ENCODE data around the gene ACSS1. TPM values are rescaled to one million over a fixed set of nuclear protein-coding genes. Genes with fewer than 3 reads are reported as not detected.

Gene ACSS1
- total RNA-seq, 2 experiments from 2014 or later = 40.9 to 42.5 TPM

DNA sequence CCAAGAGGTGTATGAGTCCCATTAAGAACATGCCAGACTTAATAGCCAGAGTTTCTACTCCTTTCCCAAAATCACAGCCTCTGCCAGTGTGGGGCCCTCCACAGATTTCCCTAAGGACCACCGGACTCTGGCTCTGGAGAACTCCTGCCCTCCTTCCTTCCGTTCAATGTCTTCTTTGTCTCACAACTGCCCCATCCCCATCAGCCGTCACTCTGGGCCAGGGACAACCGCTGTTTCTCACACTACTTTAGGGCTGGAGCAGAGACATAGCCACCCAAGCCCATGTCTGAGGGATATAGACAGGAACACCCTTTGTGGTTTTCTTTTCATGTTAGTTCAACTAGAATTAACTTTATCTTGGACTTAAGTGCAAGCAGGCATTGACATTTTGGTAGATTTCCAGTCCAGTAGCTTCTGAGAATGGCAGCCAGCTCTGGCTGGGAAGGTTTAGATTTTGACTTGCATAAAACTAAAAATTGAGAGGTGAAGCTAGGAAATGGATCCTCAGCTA lies 6.7 kb upstream of the ACSS1 start:
- Mint-ChIP-seq H3K4me1 (ENCODE audit: low read depth) (peaks cover 8% of the 10 kb centered on the region), H3K9me3 (ENCODE audit: insufficient read depth) (no peaks in the 10 kb centered on the region), H3K27ac (no peak overlapping the region), H3K27me3 (ENCODE audit: low read depth) (peaks cover 43% of the 10 kb centered on the region), H3K36me3 (ENCODE audit: low read depth) (no peaks in the 10 kb centered on the region), H3K4me3 (no peak overlapping the region)
- CTCF ChIA-PET = interaction anchor here (1.1 to 11.2 kb wide), 12 partner anchors 10 to 134 kb away, joined by 4 to 191 read pairs (median 7); partner anchors contain the start of gene APMAP
- POLR2A ChIA-PET = interaction anchor here (1.0 kb wide), 1 partner anchor 71 kb away, joined by 3 read pairs; no protein-coding TSS in a partner anchor
- no peak for DNase-seq
- ATAC-seq = no peak

DNA sequence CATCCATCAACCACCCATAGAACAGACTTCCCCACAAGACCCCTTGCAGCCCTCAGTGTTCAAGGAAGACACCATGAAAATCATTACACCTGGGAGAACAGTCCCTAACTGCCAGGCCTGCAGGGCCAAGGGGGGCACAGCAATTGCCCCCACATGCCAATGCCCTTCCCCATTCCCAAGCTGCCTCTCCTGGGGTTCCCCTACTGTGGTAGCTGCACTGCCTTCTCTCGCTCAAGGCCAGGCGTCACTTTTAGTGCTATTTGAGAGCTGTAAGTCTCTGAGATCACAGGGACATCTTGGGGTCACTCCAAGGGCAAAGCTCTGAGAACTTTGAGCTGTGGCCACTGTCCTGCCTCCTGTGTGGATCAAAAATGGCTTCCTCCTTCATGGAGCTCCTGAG lies 6.0 kb upstream of the ACSS1 start:
- ChIA-PET POLR2A (interaction anchor here (1.0 kb wide), 1 partner anchor 71 kb away, joined by 3 read pairs; no protein-coding TSS in a partner anchor), CTCF (interaction anchor here (1.6 to 11.2 kb wide), 8 partner anchors 10 to 132 kb away, joined by 5 to 191 read pairs (median 11); partner anchors contain the start of gene APMAP)
- H3K4me1 Mint-ChIP-seq (ENCODE audit: low read depth) = peaks cover 13% of the 10 kb centered on the region
- ATAC-seq (no peak), DNase-seq (no peak)
- H3K27ac Mint-ChIP-seq = no peak overlapping the region
- no peaks in the 10 kb centered on the region for H3K9me3 Mint-ChIP-seq (ENCODE audit: insufficient read depth)
- no peak overlapping the region for H3K4me3 Mint-ChIP-seq
- H3K27me3 Mint-ChIP-seq (ENCODE audit: low read depth) = peaks cover 36% of the 10 kb centered on the region
- H3K36me3 Mint-ChIP-seq (ENCODE audit: low read depth) = no peaks in the 10 kb centered on the region

DNA sequence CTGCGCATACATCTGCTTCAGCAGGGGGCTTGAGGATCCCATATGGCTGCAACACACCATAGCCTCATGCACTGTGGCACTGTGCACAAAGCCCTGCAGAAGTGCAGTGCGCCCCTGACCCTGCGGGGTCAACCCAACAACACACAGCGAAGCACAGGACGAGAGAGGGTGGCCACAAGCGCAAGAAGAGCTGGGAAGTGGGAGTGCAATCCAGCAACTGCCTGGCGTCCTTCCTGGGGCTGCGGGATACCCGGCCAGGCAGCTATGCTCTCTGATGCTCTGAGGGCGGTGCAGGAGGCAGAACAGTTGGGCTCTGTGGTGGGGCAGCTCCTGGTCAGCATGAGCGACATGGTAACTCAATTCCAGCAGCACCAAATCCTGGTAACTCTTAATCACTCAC lies 5.6 kb upstream of the ACSS1 start:
- H3K4me1 Mint-ChIP-seq (ENCODE audit: low read depth) = peaks cover 17% of the 10 kb centered on the region
- ChIA-PET CTCF (interaction anchor here (0.6 to 11.2 kb wide), 6 partner anchors 31 to 466 kb away, joined by 3 to 191 read pairs (median 10); partner anchors contain the start of gene APMAP), POLR2A (no interaction called here)
- no peaks in the 10 kb centered on the region for H3K9me3 Mint-ChIP-seq (ENCODE audit: insufficient read depth)
- DNase-seq (no peak), ATAC-seq (no peak)
- no peak overlapping the region for H3K27ac Mint-ChIP-seq
- H3K36me3 Mint-ChIP-seq (ENCODE audit: low read depth) = no peaks in the 10 kb centered on the region
- H3K27me3 Mint-ChIP-seq (ENCODE audit: low read depth) = peaks cover 34% of the 10 kb centered on the region
- no peak overlapping the region for H3K4me3 Mint-ChIP-seq

DNA sequence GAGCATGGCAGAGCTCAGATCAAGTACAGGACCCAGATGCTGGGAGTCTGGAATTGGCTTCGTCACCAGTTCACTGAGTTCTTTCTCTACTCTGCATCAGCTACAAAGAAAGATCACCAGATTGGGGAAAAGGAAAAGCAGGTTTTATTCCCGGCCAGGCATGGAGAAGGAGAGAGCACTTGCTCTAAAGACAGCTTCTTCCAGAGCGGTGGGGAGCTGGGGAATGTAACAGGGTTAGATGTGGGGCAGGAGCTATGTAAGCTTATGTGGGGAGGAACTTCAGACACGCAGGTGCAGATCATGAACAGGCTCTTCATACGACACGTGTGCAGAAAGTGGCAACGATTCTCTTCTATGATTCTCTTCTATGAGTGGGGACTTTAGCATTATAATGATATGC lies 4.9 kb upstream of the ACSS1 start:
- CTCF ChIA-PET = interaction anchor here (0.7 to 11.2 kb wide), 4 partner anchors 9 to 184 kb away, joined by 3 to 191 read pairs (median 5); partner anchors contain the start of gene APMAP
- H3K36me3 Mint-ChIP-seq (ENCODE audit: low read depth) = no peaks in the 10 kb centered on the region
- POLR2A ChIA-PET = interaction anchor here (1.1 kb wide), 1 partner anchor 69 kb away, joined by 4 read pairs; no protein-coding TSS in a partner anchor
- H3K27ac Mint-ChIP-seq = no peak overlapping the region
- DNase-seq (no peak), ATAC-seq (no peak)
- H3K4me1 Mint-ChIP-seq (ENCODE audit: low read depth) = peaks cover 18% of the 10 kb centered on the region
- H3K9me3 Mint-ChIP-seq (ENCODE audit: insufficient read depth) = no peaks in the 10 kb centered on the region
- H3K27me3 Mint-ChIP-seq (ENCODE audit: low read depth) = peaks cover 31% of the 10 kb centered on the region
- no peak overlapping the region for H3K4me3 Mint-ChIP-seq

DNA sequence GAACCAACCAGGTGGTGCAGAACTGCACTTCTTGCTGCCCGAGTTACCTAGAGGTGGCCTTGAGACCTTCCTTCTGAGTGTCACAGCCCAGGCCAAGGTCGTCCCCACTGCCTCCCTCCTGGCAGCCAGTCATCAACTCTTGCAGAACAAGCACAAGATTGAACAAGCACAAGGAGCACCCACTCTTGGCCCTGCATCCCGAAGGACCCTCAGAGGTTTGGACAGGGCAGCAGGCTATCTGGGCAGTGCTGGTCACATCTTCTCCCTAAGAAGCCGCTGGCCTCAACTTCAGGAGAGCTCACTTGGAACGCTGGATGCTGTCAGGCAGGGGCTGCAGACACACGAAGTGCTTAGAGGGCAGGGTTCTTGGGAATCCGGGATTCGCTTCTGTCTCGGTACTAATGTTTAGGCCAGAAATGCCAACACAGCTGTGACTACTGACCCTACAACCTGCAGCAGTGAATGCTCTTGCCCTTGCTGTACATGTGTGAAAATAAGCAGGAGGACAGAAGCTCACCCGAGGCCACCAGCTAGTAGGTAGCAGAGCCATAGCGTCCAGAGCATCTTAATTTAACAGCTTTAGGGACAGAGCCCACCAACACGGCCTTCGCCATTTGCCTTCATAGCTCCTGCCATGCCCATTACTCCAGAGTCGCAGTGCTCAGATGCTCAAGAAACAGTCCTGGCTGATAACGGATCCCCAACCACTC lies 4.0 kb upstream of the ACSS1 start:
- ChIA-PET POLR2A (interaction anchor here (1.1 kb wide), 1 partner anchor 68 kb away, joined by 4 read pairs; no protein-coding TSS in a partner anchor), CTCF (interaction anchor here (1.0 to 11.2 kb wide), 3 partner anchors 8 to 68 kb away, joined by 3 to 191 read pairs (median 7); partner anchors contain the start of gene APMAP)
- H3K4me1 Mint-ChIP-seq (ENCODE audit: low read depth) = peaks cover 18% of the 10 kb centered on the region
- no peak for DNase-seq
- H3K27ac Mint-ChIP-seq = no peak overlapping the region
- H3K36me3 Mint-ChIP-seq (ENCODE audit: low read depth) = no peaks in the 10 kb centered on the region
- ATAC-seq = no peak
- H3K9me3 Mint-ChIP-seq (ENCODE audit: insufficient read depth) = no peaks in the 10 kb centered on the region
- H3K4me3 Mint-ChIP-seq = no peak overlapping the region
- peaks cover 31% of the 10 kb centered on the region for H3K27me3 Mint-ChIP-seq (ENCODE audit: low read depth)

DNA sequence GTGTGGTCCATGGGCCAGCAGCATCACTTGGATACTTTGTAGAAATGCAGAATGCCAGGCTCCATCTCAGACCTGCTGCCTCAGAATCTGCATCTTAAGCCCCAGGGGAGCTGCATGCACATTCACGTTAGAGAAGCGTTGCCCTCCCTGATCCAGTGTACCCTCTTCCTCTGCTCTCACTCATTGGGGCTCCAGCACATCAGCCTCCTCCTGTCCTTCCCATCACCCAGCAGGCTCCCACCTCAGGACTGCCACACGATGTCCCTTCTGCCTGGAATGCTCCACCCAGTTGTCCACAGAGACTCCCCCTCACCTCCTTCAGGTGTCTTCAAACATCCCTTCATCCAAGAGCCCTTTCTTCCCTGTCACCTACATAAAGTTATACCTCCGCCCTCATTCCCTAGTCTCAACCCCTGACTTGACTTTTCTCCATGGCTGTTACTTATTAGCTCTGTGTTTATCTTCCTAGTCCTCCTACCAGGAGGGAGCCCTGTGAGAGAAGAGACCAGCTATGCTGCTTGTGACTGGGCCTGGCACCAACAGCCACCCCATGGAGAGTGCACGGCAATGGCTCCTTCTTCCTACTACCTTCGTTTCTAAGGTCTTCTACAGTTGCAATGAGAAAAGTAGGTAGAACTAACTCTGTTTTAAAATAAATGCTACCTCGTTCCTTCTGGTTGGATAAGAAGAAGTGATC lies 3.3 kb upstream of the ACSS1 start:
- no peak overlapping the region for H3K27ac Mint-ChIP-seq
- ChIA-PET CTCF (interaction anchor here (11.2 kb wide), 1 partner anchor 67 kb away, joined by 191 read pairs; the partner anchor contains the start of gene APMAP), POLR2A (interaction anchor here (0.7 kb wide), 1 partner anchor 16 kb away, joined by 3 read pairs; no protein-coding TSS in a partner anchor)
- no peaks in the 10 kb centered on the region for H3K36me3 Mint-ChIP-seq (ENCODE audit: low read depth)
- peaks cover 22% of the 10 kb centered on the region for H3K4me1 Mint-ChIP-seq (ENCODE audit: low read depth)
- H3K4me3 Mint-ChIP-seq = no peak overlapping the region
- peaks cover 31% of the 10 kb centered on the region for H3K27me3 Mint-ChIP-seq (ENCODE audit: low read depth)
- no peak for ATAC-seq
- DNase-seq = no peak
- no peaks in the 10 kb centered on the region for H3K9me3 Mint-ChIP-seq (ENCODE audit: insufficient read depth)

DNA sequence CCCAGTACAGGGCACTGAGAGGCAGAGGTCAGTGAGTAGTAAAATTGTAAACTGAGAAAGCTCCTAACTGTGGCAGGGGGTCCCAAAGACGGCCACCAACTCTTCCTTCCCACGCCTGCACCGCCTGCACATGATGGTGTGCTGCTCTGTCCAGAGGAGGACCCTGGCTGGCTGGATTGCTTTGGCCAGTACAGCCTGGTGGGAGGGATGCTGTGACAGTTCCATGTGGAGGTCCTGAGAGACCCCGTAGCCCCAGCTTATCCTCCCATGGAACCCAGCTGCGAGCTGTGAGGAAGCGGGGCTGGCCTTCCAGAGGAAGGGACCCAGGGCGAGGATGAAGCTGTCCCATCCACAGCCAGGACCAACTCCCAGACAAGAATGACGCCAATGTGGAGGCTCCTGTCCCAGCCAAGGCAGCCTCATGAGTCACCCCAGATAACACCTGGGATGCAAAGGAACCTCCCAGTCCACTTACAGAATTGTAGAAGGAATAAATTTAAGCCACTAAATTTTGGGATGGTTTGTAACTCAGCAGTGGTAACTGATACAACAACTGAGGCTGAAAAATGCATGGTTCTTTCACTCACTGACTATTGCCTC lies 2.0 kb upstream of the ACSS1 start:
- ChIA-PET CTCF (interaction anchor here (1.0 to 11.2 kb wide), 4 partner anchors 23 to 137 kb away, joined by 3 to 191 read pairs (median 4); partner anchors contain the start of gene APMAP), POLR2A (interaction anchor here (1.9 to 4.5 kb wide), 2 partner anchors 23 to 64 kb away, joined by 6 to 31 read pairs; no protein-coding TSS in a partner anchor)
- ATAC-seq = no peak
- Mint-ChIP-seq H3K36me3 (ENCODE audit: low read depth) (peaks cover 11% of the 10 kb centered on the region), H3K27me3 (ENCODE audit: low read depth) (peaks cover 28% of the 10 kb centered on the region), H3K9me3 (ENCODE audit: insufficient read depth) (no peaks in the 10 kb centered on the region), H3K27ac (no peak overlapping the region), H3K4me3 (no peak overlapping the region), H3K4me1 (ENCODE audit: low read depth) (peaks cover 30% of the 10 kb centered on the region)
- DNase-seq = no peak

DNA sequence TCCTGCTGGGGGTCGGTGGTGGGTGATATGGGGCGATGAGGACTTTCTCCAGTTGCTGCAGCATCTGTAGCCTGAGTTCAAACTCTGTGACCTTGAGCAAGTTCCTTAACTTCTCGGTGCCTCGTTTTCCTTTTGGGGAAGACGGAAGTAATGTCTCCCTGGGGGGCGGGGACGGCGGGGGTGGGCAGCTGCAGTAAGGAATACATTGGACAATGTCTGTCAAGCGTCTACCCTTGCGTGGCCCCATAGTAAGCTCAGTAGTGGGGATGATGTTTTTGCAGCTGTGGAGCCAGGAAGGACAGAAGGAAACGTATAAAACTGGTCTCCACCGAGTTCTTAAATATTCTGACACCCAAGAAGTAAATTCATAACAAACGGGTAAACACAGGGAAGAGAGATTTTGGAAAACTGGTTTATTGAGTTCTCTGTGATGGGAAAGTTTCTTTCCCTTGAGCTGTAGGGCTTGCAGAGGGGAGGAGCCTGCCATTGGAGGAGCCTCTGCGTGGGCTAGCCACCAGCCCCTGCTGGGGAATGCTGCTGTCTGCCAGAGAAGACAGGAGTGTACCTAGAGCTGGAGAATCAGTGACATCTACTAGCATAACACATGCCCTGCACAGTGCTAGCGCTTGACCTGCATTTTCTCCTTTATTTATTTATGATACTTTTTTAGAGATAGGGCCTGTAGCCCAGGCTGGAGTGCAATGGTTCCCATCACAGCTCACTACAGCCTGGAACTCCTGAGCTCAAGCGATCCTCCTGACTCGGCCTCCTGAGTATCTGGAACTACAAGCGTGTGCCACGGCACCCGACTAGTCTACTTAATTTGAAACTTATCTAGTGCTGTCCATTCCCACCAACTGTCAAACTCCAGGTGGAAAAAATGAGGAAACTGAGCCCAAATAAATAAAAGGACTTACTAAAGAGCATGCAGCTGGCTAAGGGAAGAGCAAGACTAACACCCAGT lies 1.2 kb upstream of the ACSS1 start:
- no peak for ATAC-seq
- Mint-ChIP-seq H3K9me3 (ENCODE audit: insufficient read depth) (no peaks in the 10 kb centered on the region), H3K4me1 (ENCODE audit: low read depth) (peaks cover 34% of the 10 kb centered on the region), H3K27me3 (ENCODE audit: low read depth) (peaks cover 25% of the 10 kb centered on the region), H3K27ac (peak overlapping the region; percentile 84), H3K36me3 (ENCODE audit: low read depth) (peaks cover 18% of the 10 kb centered on the region), H3K4me3 (peak overlapping the region; percentile 73)
- DNase-seq = no peak
- ChIA-PET POLR2A (interaction anchor here (0.7 to 4.5 kb wide), 8 partner anchors 15 to 128 kb away, joined by 3 to 31 read pairs (median 5); partner anchors contain the start of gene APMAP), CTCF (interaction anchor here (0.8 to 11.2 kb wide), 5 partner anchors 22 to 137 kb away, joined by 3 to 191 read pairs (median 3); partner anchors contain the start of gene APMAP)

DNA sequence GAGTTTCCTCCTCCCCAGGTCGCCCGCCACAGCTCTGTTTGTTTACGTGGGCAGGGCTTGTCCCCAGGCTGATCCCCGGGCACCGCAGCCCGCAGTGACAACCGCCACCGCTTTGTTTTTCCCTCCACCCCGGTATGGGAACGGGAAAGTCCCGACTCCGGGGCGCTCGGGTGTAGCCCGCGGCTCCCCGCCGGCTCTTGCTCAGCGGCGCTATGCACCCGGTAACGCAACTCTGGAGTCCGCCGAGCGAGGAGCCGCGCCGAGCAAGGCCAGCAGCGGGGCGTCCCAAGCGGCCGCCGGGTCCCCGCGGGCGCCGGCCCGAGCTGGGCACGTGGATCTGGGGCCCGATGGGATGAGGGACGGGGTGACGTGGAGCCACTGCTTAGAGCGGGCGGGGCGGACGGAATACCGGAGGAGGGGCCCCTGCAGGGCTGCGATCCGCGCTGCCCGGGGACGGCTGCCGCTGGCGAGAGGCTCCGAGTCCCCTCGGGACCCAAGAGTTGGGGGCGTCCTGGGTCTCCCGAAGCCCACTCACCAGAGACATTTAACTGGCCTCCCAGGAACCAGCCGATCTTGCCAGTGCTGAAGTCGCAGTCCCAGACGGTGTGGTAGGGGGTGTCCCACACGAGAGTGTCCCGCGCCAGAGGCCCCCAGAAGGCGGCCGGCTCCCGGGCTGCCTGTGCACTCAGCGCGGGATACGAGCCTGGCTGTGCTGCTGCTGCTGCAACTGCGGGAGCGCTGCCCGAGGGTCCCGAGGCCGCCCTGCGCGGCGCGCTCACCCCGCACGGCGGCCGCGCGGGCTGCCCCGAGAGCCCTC lies 497 bp downstream of the ACSS1 start:
- POLR2A ChIA-PET = interaction anchor here (0.5 to 4.5 kb wide), 15 partner anchors 9 to 130 kb away, joined by 3 to 31 read pairs (median 3); partner anchors contain the start of gene APMAP
- peak overlapping the region; percentile 86 for H3K4me3 Mint-ChIP-seq
- DNase-seq = peak; percentile 80
- CTCF ChIA-PET = interaction anchor here (1.2 to 11.2 kb wide), 2 partner anchors 12 to 63 kb away, joined by 3 to 191 read pairs; partner anchors contain the start of gene APMAP
- H3K27ac Mint-ChIP-seq = peak overlapping the region; percentile 87
- peak; percentile 54 for ATAC-seq
- peaks cover 13% of the 10 kb centered on the region for H3K27me3 Mint-ChIP-seq (ENCODE audit: low read depth)
- peaks cover 47% of the 10 kb centered on the region for H3K4me1 Mint-ChIP-seq (ENCODE audit: low read depth)
- H3K9me3 Mint-ChIP-seq (ENCODE audit: insufficient read depth) = no peaks in the 10 kb centered on the region
- H3K36me3 Mint-ChIP-seq (ENCODE audit: low read depth) = peaks cover 18% of the 10 kb centered on the region

All from activated CD8-positive, alpha-beta T cell treated with anti-CD3 and anti-CD28 coated beads, Interleukin-2, amount 10 ng/mL, durations not matched to agents 7 days and 5 days (primary cell).